SIG-M5 treated with dmso at 0.1 percent for 504 hours (cell line): ENCODE measurements around the gene SH3PXD2A.
"Not testable (repeated sequence)": the region's sequence is repeated elsewhere in the genome, so short reads cannot be mapped to it uniquely, and the experiment has no call there.

Source experiments
- DNase-seq: peaks from one replicate; lab custom pipeline; 2025; ENCODE audit not compliant: unreplicated experiment; lab: John Stamatoyannopoulos, UW

Gene SH3PXD2A

GRCh38 chr10:103612462-103613365 lies 242.7 kb downstream of the SH3PXD2A start:
- no peak for DNase-seq

GRCh38 chr10:103610921-103611511 lies 244.4 kb downstream of the SH3PXD2A start:
- DNase-seq: no peak

GRCh38 chr10:103610083-103610472 lies 245.3 kb downstream of the SH3PXD2A start:
- no peak for DNase-seq

GRCh38 chr10:103609231-103610082 lies 245.9 kb downstream of the SH3PXD2A start:
- no peak for DNase-seq

GRCh38 chr10:103608056-103608455 lies 247.3 kb downstream of the SH3PXD2A start:
- not testable (repeated sequence) for DNase-seq

- DNase-seq: not testable (repeated sequence)
These were observed 248.3 kb downstream of the SH3PXD2A start for GRCh38 chr10:103607051-103607450.

GRCh38 chr10:103606097-103606438 lies 249.3 kb downstream of the SH3PXD2A start:
- not testable (repeated sequence) for DNase-seq

- peak; percentile 3 for DNase-seq
These were observed 249.8 kb downstream of the SH3PXD2A start for GRCh38 chr10:103605359-103606096.

- no peak for DNase-seq
These were observed 252.0 kb downstream of the SH3PXD2A start for GRCh38 chr10:103603382-103603781.

- DNase-seq: no peak
These were observed 252.6 kb downstream of the SH3PXD2A start for GRCh38 chr10:103602852-103603155.

GRCh38 chr10:103602028-103602851 lies 253.1 kb downstream of the SH3PXD2A start:
- DNase-seq: no peak

GRCh38 chr10:103600956-103601569 lies 254.3 kb downstream of the SH3PXD2A start:
- DNase-seq: no peak

GRCh38 chr10:103600325-103600724 lies 255.1 kb downstream of the SH3PXD2A start:
- DNase-seq: no peak

- no peak for DNase-seq
These were observed 255.5 kb downstream of the SH3PXD2A start for GRCh38 chr10:103599907-103600306.

- no peak for DNase-seq
These were observed 256.2 kb downstream of the SH3PXD2A start for GRCh38 chr10:103599211-103599610.

GRCh38 chr10:103598654-103599115 lies 256.7 kb downstream of the SH3PXD2A start:
- peak; percentile 9 for DNase-seq

- no peak for DNase-seq
These were observed 258.4 kb downstream of the SH3PXD2A start for GRCh38 chr10:103597003-103597402.

- no peak for DNase-seq
These were observed 259.2 kb downstream of the SH3PXD2A start for GRCh38 chr10:103595933-103596726.
